GM18517 (cell line): Measurements from ENCODE around the gene TMTC1.

Source experiments
- ATAC-seq: cut with Tn5 transposase; IDR thresholded peaks from one replicate; pipeline ENCODE4 v1.9.1; 2021; ENCODE audit warnings: mild to moderate bottlenecking, moderate library complexity; ENCODE audit not compliant: unreplicated experiment

TMTC1 gene

GRCh38 chr12:29497588-29497987 lies 286.2 kb downstream of the TMTC1 start, which contains the start of gene OVCH1:
OVCH1 (minus strand) TSS chr12:29497686; CDS start chr12:29497686, 0 bp downstream.
- ATAC-seq, result no peak

- ATAC-seq, result no peak
These were observed 290.9 kb downstream of the TMTC1 start for GRCh38 chr12:29492891-29493290.

- ATAC-seq, result no peak
These were observed 296.8 kb downstream of the TMTC1 start for GRCh38 chr12:29486972-29487371.

- ATAC-seq, result no peak
These were observed 320.5 kb downstream of the TMTC1 start for GRCh38 chr12:29463198-29463597.

GRCh38 chr12:29460082-29460481 lies 323.7 kb downstream of the TMTC1 start:
- no peak for ATAC-seq

- no peak for ATAC-seq
These were observed 328.7 kb downstream of the TMTC1 start for GRCh38 chr12:29455087-29455486.

- ATAC-seq, result no peak
These were observed 331.9 kb downstream of the TMTC1 start for GRCh38 chr12:29451888-29452287.
